GM11168 (cell line): ENCODE measurements around the gene VIPR2.

ENCODE experiments used
- in situ Hi-C: fragments of 300-500 bp; cut with MboI; formaldehyde crosslinking; loops from one replicate; pipeline ENCODE4 v1.12.0; 2022; ENCODE audit warnings: low sequenced_read_pairs; ENCODE audit not compliant: unreplicated experiment

VIPR2 gene

DNA sequence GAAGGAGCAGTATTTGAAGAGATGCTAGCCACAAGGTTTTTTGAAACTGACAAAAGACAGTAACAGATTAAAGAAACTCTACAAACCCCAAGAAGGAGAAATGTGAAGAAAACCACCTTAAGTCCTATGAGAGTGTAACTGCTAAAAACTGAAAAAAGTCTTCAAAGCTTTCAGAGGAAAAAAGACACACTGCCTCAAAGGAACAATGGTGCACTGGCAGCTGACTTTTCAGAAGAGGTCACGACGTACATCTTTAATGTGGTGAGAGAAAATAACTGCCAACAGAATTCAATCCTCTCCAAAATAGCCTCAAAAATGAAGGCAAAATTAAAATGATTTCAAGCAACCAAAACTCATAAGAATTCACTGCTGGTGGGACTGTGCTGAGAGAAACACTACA, 94.0 kb downstream of the VIPR2 start:
- in situ Hi-C loops: no loop called here

DNA sequence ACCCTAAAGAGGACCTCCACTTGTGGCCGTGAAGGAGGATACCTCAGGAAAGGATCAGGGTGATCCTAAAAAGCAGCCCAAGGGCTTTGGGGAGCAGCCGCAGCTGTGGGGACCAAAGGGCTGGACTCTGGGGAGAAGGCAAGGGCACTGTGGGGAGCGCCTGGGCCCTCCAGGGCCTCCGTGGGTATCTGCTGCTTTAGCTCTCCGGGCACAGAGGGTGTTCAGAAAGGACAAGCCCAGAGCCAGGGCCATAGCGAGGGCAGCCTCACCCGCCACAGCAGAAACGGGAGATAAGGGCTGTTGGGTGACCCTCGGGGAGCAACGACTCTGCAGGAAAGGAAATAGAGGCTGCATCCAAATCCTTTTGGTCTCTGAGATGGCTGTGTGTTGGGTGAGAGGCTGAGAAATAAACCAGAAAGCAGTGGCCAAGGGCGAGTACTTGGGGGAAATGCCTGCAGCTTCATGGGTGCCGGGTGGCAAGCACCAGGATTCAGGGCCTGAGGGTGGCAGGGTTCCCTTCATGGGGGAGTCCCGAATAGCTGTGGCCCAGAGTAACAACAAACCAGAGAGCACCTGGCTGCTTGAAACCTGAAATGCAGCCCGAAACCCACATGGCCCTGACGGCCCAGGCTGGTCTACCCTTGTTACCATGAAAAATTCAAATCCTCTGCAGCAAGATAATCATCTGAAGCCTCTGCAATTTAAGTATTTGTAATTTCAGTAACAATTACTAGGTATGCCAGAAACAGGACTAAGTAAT, 95.2 kb downstream of the VIPR2 start:
- in situ Hi-C loops: no loop called here

DNA sequence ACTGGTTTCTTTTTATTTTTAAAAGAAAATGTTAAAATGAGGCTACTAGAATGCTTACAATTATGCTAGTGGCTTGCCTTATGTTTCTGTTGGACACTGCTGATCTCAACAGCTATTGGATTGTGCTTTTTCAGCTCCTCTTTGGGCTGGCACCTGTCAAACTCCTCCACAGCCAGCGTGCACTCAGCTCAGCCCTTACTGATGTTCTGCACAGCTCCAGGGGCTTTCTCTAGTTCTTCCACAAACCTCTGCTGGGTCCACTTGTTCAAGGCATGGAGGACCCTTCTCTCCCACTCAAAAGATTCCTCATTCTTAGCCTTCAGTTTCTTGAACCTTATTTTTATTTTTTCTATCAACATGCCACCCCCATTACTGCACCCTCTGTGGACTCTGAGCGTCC, 96.0 kb downstream of the VIPR2 start:
- in situ Hi-C loops: no loop called here

DNA sequence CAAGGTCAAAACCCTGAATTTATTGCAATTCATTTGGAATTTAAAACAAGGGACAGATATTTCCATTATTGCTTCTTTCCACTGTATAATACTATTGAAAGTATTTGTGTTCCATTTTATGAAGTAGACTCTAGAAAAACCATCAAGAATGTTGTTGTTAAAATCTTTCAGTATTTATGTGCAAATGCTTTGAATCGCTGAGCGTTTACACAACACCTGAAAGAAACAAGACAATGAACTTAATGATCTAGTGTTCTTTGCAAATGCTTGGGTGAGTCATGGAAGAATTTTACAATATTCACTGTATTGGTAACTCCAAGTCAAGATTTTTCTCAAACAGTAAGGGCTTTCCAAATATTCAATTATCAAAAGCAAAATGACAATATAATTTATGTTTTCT, 97.1 kb downstream of the VIPR2 start:
- in situ Hi-C loops: no loop called here

DNA sequence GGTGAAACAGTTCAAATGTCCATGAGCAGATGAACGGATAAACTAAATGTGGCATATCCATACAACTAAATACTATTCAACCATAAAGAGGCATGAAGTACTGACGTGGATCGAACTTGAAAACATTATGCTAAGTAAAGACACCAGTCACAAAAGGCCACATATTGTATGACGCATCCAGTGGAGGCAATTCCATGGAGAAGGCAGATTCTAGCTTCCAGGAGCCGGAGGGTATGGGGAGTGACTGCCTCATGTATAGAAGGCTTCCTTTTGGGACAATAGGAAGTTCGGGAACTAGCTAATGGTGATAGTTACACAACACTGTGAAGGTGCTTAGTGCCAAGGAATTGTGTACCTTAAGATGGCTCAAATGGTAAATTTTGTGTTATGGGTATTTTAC, 98.4 kb downstream of the VIPR2 start:
- in situ Hi-C loops: no loop called here

DNA sequence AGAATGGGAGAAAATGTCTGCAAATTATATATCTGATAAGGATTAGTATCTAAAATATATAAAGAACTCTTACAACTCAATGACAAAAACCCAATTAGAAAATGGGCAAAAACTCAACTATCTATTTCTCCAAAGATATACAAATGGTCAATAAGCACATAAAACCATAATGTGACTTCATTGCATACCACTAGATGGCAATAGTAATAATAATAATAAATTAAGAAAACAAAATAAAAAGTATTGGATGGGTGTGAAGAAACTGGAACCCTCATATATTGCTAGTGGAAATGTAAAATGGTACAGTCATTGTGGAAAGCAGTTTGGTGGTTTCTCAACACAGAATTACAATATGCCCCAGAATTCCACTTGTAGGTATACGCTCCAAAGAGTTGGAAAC, 98.8 kb downstream of the VIPR2 start:
- in situ Hi-C loops: no loop called here

DNA sequence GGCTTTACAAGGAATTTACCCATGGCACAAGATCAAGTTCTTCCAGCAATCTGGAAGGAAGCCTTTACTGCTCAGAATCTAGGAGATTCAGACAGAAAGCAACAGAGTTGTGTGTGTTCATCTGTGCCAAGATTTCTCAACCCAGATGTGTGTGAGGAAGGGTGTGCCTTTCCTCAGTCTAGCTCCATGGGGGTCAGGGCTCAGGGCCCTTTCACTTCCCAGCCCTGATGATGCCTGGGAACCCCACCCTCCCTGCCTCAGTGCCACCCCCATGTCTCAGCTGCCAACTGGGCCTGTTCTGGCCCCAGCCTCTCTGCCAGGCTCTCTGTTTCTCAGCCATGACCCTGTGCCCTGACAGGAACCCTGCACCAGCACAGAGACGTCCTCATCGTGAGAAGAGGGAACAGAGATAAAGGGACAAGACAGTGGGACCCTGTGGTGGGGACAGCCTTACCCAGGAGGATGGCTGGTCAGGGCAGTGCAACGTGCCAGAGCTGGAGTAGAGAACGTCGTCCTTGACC, 102.0 kb downstream of the VIPR2 start:
- in situ Hi-C loops: no loop called here

DNA sequence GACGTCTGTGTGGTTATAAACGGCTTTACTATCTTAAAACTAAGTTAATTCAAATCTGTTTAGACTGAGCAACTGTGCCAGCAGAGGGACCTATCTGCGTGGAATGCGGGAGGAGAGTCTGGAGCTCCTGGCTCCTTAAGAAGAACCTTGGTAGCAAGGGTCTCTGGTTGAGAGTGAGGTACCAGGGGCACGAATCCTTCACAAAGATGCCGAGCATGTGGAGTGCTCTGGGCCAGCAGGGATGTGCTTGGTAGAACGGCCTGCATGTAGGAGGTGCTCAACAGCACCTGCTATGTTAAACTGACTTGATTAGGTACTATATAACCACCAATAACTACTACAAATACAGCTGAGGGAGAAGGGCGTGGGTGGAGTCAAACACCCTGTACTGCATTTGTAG, 102.6 kb downstream of the VIPR2 start:
- in situ Hi-C loops: no loop called here

DNA sequence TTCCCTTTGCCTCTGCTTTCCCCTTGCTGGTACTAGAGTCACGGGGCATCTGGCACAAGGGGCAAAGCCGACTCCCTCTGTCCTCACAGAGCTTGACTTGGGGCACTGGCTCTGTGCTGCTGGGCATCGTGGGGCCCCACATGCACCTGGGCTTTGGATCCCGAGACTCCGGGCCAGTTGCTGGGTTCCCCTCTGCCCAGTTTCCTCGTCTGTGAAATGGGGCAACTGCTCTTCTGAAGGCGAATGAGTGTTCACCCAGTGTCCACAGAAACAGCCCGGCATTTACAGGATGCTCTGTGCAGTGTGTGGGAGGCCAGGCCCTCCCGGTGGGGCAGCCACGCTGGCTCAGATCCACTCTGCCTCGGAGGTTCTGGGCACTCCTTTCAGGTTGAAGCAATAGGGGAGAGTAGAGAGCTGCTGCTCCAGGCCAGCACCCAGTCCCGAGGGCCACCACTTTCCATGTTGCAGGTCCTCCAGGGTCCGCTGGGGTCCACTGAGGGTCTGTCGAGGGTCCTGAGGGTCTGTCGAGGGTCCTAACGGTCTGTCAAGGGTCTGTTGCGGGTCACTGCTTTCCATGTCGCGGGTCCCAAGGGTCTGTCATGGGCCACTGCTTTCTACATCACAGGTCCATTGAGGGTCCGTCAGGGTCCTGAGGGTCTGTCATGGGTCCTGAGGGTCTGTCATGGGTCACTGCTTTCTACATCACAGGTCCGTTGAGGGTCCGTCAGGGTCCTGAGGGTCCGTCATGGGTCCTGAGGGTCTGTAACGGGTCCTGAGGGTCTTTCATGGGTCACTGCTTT, 103.6 kb downstream of the VIPR2 start:
- in situ Hi-C loops: no loop called here

DNA sequence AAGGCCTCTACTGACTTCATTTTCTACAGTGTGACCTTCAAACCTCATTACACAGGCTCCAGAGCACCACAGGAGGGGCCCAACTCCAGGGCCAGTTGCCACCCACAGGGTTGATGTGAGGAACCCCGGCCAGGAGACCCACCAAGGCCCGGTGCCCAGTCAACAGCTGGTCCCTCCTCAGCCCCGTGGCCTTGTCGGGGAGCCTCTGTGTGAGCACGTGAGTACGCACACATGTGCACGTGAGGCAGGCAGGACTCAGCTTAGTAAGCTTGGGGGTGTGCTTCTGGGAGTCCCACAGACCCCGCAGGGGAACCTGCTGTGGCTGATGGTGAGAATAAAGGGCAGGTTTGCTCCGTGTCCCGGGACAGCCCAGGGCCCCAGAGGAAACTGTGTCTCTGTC, 104.5 kb downstream of the VIPR2 start:
- in situ Hi-C loops: no loop called here

DNA sequence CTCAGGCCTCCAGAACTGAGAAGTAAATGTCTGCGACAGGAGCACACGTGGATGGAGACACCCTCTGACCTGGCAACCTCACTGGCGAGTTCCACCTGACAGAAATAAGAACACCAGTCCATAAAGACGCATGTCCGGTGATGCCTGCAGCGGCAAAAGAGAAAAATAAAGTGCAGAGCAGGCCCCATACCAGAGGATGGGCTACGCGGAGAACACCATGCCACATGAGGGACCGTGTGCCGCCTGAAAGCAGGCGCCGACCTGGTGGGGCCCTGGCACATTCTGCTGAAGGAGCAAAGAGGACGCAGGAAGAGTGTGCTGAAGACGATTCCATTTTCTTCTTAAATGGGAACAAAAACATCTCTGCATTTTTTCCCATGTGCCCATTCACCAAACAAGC, 105.0 kb downstream of the VIPR2 start:
- in situ Hi-C loops: no loop called here

DNA sequence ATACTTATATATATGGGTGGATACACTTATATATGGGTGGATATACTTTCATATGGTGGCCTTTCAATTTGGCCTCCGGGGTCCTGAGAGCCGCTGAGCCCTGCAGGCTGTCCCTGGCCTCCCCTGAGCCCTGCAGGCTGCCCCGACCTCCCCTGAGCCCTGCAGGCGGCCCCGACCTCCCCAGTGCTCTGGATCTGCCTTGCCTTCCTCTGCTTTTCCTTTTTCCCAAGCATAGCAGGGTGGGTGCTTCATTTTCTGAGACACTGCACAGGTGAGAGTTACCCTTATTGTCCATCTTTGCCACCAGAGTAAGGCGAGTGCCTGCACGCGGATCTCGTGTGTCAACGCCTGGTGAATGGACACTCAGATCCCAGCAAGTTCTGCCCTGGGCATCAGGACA, 106.6 kb downstream of the VIPR2 start:
- in situ Hi-C loops: no loop called here

DNA sequence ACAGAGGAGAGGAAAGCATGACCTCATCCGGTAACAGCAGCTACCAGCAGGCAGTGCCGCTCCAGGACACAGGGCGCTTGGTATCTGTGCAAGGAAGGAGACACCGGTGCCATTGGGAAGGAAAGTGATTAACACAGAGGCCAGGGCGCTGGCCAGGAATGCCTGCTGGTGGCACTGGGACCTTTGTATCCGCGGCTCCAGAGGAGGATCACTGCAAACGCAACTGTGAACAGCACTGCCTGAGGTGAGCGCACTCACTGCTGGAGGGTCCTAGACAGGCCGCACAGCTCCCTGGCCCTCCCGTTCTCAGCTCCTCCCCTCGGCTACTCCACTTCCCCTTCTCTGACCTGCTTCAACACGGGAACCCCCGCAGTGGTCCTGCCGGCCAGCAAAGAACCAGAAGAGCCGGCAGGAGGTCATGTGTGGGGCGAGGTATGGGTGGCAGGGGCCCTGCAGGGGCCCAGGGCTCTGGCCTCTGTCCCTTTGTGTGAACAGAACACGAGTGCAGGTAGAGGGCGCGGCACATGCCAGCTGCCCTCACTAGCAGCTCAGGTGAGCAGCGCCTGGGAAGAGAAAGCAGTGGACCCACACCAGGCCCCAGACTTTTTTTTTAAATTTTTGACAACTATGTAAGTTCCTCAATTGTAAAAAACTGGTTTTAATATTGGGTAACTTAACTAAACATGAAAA, 107.6 kb downstream of the VIPR2 start:
- in situ Hi-C loops: no loop called here

DNA sequence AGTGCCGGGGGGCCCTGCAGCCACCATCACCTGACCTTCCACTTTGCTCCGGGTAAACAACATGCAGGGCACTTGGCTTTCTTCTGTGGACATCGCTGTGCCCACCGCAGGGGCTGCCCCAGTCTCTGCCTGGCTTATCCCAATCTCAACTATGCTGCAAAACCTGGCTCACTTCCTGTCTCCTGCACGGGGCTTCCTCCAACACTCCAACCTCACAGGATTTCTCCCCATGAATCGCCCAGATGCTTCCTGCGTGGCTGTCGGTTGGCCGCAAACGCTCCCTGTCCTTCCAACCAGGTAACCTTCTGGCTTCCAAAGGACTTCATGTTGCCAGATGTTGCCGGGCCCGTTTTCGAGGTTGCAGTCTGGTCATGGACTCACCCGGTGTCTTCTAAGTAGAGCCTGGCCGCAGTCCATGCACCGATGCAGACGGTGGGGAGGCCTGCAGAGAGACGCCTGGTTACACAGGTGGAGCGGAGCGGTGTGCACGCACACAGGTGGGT, 109.0 kb downstream of the VIPR2 start:
- in situ Hi-C loops: no loop called here

DNA sequence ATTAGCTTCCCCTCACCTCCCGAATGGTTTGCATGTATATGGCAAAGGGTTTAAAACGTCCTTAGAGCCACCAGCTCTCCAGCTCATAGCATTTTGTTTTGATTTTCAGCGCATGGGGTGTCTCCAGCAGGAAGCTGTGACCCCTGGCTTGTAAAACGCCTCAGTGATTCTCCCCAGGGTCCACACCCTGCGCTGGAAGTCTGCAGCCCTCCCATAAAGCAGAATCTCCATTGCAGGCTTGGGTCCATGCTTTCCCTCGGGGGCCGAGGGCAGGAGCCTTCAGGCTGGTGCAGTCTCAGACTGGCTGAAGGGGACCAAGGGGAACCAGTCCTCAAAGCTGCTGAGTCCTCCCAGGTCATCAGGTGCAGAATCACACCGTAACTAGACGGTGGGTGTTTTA, 109.7 kb downstream of the VIPR2 start:
- in situ Hi-C loops: no loop called here

DNA sequence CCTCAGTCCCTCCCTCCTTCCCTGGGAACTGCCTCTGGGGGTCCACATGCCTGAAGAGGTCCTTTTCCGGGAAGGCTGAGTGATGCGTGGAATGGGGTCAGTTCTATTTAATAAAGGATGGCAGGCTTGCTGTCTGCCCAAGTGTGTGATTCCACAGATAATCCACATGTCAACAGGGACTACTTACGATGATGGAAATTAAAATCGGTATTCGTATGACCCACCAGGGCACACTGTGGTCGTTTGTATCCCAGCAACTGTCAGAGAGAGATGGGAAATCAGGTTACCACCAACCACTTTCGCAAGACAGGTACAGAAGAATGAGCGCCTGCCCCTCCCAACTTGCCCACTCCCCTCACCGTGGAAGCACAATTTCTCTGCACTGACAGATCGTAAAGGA, 110.3 kb downstream of the VIPR2 start:
- in situ Hi-C loops: no loop called here

DNA sequence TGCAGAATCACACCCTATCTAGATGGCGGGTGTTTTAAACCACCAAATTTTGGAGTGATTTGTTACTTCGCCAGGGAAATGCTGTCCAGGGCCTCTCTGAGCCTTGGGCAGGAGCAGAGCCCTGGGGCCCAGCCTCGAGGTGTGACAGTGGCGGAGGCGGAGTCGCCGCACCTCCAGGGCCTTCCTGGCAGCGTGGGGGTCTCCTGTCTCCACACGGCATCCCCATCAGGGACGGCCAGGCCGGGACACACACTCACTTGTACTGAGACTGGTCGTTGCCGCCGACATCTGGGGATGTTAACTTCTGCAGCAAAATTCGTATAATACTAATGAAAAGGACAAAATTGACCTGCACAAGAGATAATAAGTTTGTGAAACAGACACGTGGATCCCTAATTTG, 110.7 kb downstream of the VIPR2 start:
- in situ Hi-C loops: no loop called here

DNA sequence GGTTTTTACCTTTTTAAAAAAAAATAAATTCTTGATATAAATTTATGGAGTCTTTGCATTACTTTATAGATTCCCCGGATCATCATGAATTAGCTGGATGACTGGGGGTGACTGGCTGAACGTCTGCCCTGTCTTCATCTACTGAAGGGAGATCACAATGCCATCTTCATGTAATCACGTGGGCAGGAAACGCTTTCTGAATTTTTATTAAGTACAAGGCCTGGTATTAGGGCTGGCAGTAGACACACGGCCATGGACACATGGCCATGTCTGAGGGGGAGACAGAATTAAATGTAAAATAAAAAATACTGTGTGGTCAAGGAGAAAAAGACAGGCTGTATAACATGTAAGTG, 111.2 kb downstream of the VIPR2 start:
- in situ Hi-C loops: no loop called here

DNA sequence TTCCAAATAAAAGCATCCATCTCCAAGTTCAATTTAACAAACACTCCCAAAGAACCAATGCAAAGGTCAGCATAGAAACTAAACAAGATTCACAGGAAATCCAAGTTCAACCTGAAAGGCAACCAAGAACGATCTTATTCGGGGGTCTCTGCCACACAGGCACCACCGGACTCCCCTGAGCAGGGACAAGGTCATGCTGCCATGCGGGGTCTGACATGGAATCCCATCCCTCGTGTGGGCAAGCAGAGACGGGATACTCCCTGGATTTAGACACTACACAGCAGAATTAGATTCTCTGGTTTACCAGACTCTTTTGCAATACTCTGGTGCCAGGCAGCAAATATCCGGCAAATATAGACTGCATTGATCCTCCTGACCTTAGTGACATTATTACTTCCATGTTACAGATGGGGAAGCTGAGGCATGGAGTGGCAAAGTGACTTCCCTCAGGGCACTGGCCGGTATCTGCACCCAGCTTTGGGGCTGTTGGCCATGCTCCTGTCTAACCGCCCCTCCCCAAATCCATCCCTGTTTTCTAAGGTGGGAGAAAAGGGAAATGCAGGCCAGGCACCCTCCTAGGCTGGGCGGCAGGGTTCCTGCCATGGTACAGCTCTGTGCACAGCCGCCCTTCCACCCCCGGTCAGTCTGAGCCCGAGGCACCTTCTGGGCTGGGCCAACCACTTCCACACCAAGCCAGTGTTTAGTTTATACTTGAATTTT, 111.8 kb downstream of the VIPR2 start:
- in situ Hi-C loops: no loop called here

DNA sequence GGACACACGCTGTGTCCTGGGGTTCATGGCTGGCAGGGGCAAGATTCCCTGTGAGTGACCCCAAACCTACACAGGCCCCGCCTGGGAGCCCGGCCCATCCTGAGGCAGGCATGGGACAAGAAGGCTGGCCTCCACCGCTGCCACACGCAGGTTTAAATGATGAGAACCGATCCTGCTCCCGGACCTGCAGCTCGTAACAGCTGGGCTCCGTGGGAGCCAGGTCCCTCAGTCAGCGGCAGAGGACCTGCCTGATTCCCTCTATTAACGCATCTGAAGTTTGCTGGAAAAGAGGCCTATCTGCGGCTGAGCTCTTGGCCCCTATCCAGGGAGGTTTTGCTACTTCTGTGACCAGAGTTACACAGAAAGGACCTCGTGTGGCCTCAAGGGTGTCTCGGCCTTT, 112.3 kb downstream of the VIPR2 start:
- in situ Hi-C loops: no loop called here
